Fibroblast of lung (primary cell): Measurements from ENCODE around the gene NLRC3.

Experiments
- EZH2 ChIP-seq: IDR thresholded peaks from 2 replicates; pipeline ENCODE4 v1.5.1; 2012; ENCODE audit warnings: low read length, control low read depth, mild to moderate bottlenecking; ENCODE audit errors: missing control alignments
- TF ChIP-seq, protein P1 (sequence below), 2 donors: IDR thresholded peaks in 1 of 2; conservative IDR thresholded peaks in 1 of 2; 1 replicate in 1 of 2; 2 replicates in 1 of 2; pipeline ENCODE4 v1.5.1; 2011 to 2012; ENCODE audit warnings: low read length in 2 of 2, control low read depth in 1 of 2, inconsistent platforms in 1 of 2, low read depth in 1 of 2, mild to moderate bottlenecking in 1 of 2

GRCh38 chr16:3562914-3563480, 14.2 kb downstream of the NLRC3 start:
- TF ChIP-seq, protein P1, sequence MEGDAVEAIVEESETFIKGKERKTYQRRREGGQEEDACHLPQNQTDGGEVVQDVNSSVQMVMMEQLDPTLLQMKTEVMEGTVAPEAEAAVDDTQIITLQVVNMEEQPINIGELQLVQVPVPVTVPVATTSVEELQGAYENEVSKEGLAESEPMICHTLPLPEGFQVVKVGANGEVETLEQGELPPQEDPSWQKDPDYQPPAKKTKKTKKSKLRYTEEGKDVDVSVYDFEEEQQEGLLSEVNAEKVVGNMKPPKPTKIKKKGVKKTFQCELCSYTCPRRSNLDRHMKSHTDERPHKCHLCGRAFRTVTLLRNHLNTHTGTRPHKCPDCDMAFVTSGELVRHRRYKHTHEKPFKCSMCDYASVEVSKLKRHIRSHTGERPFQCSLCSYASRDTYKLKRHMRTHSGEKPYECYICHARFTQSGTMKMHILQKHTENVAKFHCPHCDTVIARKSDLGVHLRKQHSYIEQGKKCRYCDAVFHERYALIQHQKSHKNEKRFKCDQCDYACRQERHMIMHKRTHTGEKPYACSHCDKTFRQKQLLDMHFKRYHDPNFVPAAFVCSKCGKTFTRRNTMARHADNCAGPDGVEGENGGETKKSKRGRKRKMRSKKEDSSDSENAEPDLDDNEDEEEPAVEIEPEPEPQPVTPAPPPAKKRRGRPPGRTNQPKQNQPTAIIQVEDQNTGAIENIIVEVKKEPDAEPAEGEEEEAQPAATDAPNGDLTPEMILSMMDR (conservative IDR thresholded peaks at IDR 0.05 in 1 of 2, IDR thresholded peaks at IDR 0.05 in 1 of 2; ENCODE audit: low read depth in 1 of 2, low read length in 2 of 2): no peak
- no peak for TF ChIP-seq EZH2
